ENCODE data around the gene GJC1.

Gene GJC1

DNA sequence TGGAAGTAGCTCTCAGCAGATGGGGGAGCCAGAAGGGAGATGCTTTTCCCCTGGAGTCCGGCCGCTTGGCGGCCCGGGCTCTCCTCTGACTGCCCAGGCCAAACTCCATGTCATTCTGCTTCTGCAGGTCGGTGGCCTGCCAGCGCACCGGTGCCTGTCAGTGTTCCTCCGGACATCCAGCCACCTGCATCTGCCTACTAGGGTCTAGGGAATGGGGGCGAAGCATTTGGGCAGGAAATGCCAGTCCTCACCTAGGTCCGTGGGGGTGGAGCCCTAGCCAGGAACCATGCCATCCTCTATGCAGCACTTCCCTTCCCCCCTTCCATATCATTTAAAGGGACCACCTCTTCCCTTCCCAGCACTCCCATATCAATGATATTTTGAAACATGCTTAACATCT is 34.2 kb downstream of the GJC1 start:
- TF ChIP-seq POLR2AphosphoS5 (IDR thresholded peaks at IDR 0.05; ENCODE audit: low read depth, low read length): peak; percentile 27; the same call in 1 of the 2 replicates
- no peak for TF ChIP-seq FOXP2 (optimal IDR thresholded peaks at IDR 0.05; ENCODE audit: borderline replicate concordance, extremely low read depth, extremely low read length, insufficient read depth)

DNA sequence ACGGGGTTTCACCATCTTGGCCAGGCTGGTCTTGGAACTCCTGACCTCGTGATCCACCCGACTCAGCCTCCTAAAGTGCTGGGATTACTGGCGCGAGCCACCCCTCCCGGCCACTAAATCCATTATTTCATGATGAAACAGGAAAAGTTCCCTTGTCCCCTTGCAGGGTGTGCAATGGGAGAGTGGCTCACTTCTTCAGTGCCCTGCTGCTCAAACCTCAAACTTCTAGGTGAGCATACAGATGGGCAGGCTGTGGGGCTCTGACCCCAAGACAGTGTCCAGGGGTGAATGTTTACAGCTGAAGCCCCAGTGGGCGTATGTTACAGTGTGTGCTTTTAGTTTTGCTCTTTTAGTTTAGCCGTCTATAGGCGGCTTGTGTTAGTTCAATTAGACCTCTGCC is 34.7 kb downstream of the GJC1 start:
- TF ChIP-seq, protein P1, sequence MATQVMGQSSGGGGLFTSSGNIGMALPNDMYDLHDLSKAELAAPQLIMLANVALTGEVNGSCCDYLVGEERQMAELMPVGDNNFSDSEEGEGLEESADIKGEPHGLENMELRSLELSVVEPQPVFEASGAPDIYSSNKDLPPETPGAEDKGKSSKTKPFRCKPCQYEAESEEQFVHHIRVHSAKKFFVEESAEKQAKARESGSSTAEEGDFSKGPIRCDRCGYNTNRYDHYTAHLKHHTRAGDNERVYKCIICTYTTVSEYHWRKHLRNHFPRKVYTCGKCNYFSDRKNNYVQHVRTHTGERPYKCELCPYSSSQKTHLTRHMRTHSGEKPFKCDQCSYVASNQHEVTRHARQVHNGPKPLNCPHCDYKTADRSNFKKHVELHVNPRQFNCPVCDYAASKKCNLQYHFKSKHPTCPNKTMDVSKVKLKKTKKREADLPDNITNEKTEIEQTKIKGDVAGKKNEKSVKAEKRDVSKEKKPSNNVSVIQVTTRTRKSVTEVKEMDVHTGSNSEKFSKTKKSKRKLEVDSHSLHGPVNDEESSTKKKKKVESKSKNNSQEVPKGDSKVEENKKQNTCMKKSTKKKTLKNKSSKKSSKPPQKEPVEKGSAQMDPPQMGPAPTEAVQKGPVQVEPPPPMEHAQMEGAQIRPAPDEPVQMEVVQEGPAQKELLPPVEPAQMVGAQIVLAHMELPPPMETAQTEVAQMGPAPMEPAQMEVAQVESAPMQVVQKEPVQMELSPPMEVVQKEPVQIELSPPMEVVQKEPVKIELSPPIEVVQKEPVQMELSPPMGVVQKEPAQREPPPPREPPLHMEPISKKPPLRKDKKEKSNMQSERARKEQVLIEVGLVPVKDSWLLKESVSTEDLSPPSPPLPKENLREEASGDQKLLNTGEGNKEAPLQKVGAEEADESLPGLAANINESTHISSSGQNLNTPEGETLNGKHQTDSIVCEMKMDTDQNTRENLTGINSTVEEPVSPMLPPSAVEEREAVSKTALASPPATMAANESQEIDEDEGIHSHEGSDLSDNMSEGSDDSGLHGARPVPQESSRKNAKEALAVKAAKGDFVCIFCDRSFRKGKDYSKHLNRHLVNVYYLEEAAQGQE (IDR thresholded peaks at IDR 0.05; ENCODE audit: insufficient read depth in 1 of 2, low read depth in 2 of 2, low read length in 2 of 2): no peak
- TF ChIP-seq SIN3A (IDR thresholded peaks at IDR 0.05; ENCODE audit: borderline replicate concordance, insufficient read depth, low read length) (no peak), TAF1 (IDR thresholded peaks at IDR 0.05; ENCODE audit: borderline replicate concordance, insufficient read depth, low read length) (no peak), FOXP2 (optimal IDR thresholded peaks at IDR 0.05; ENCODE audit: borderline replicate concordance, extremely low read depth, extremely low read length, insufficient read depth) (no peak), POLR2AphosphoS5 (IDR thresholded peaks at IDR 0.05; ENCODE audit: low read depth, low read length) (no peak)

DNA sequence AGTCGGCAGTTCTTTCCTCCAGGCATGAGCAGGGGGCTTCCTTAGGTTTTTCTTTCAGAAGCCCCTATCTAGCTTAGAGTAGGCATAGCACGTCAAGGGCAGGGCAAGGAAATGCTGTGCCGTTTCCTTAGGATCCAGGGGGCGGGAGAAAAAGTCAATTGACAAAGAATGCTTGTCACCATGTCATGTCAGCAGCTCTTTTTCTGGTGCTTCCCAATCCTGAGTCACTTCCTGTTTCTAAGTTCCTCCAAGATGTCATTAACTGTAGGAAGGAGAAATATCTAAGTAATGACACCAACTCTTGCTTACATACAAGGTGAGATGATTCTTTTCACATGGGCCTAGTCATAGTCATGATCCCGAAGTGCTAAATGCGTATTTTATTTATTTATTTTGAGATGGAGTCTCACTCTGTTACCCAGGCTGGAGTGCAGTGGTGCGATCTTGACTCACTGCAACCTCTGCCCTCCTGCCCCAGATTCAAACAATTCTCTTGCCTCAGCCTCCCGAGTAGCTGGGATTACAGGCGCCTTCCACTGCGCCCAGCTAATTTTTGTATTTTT is 35.2 kb downstream of the GJC1 start:
- peak; percentile 11 for TF ChIP-seq FOXP2 (optimal IDR thresholded peaks at IDR 0.05; ENCODE audit: borderline replicate concordance, extremely low read depth, extremely low read length, insufficient read depth)
- no peak; the same call in 1 of the 2 replicates for TF ChIP-seq POLR2AphosphoS5 (IDR thresholded peaks at IDR 0.05; ENCODE audit: low read depth, low read length)
- no peak for TF ChIP-seq SIN3A (IDR thresholded peaks at IDR 0.05; ENCODE audit: borderline replicate concordance, insufficient read depth, low read length)
- peak; percentile 58; the same call in 1 of the 2 replicates for TF ChIP-seq TAF1 (IDR thresholded peaks at IDR 0.05; ENCODE audit: borderline replicate concordance, insufficient read depth, low read length)

GRCh38 chr17:44793885-44794842 is 35.9 kb downstream of the GJC1 start:
- TF ChIP-seq POLR2AphosphoS5 (IDR thresholded peaks at IDR 0.05; ENCODE audit: low read depth, low read length) (no peak), FOXP2 (optimal IDR thresholded peaks at IDR 0.05; ENCODE audit: borderline replicate concordance, extremely low read depth, extremely low read length, insufficient read depth) (no peak), TAF1 (IDR thresholded peaks at IDR 0.05; ENCODE audit: borderline replicate concordance, insufficient read depth, low read length) (no peak), SIN3A (IDR thresholded peaks at IDR 0.05; ENCODE audit: borderline replicate concordance, insufficient read depth, low read length) (no peak)
- TF ChIP-seq, protein P1 (IDR thresholded peaks at IDR 0.05; ENCODE audit: insufficient read depth in 1 of 2, low read depth in 2 of 2, low read length in 2 of 2): no peak

- no peak for TF ChIP-seq SIN3A (IDR thresholded peaks at IDR 0.05; ENCODE audit: borderline replicate concordance, insufficient read depth, low read length)
- no peak for TF ChIP-seq POLR2AphosphoS5 (IDR thresholded peaks at IDR 0.05; ENCODE audit: low read depth, low read length)
- no peak for TF ChIP-seq TAF1 (IDR thresholded peaks at IDR 0.05; ENCODE audit: borderline replicate concordance, insufficient read depth, low read length)
- no peak for TF ChIP-seq FOXP2 (optimal IDR thresholded peaks at IDR 0.05; ENCODE audit: borderline replicate concordance, extremely low read depth, extremely low read length, insufficient read depth)
- TF ChIP-seq, protein P1 (IDR thresholded peaks at IDR 0.05; ENCODE audit: insufficient read depth in 1 of 2, low read depth in 2 of 2, low read length in 2 of 2): no peak
Measured at GRCh38 chr17:44792276-44792675, 37.8 kb downstream of the GJC1 start.
